Mucosa of stomach (tissue), 1 donor: ENCODE measurements around the gene UBR4.

Experiments used
- H3K27me3 ChIP-seq: one replicate; pipeline ENCODE4 v1.7.0; 2013; ENCODE audit warnings: mild to moderate bottlenecking, low read length; ENCODE audit not compliant: control insufficient read depth, insufficient read depth
- H3K36me3 ChIP-seq: one replicate; pipeline ENCODE4 v1.7.0; 2013; ENCODE audit warnings: low read length; ENCODE audit not compliant: control insufficient read depth, insufficient read depth
- H3K4me1 ChIP-seq: one replicate; pipeline ENCODE4 v1.7.0; 2013; ENCODE audit warnings: mild to moderate bottlenecking, low read length; ENCODE audit not compliant: control insufficient read depth, insufficient read depth
- H3K4me3 ChIP-seq: one replicate; pipeline ENCODE4 v1.7.0; 2013; ENCODE audit warnings: low read length
- H3K9ac ChIP-seq: one replicate; pipeline ENCODE4 v1.7.0; 2013; ENCODE audit warnings: mild to moderate bottlenecking, low read length, moderate library complexity
- H3K9me3 ChIP-seq: one replicate; pipeline ENCODE4 v1.7.0; 2013; ENCODE audit warnings: mild to moderate bottlenecking, low read length, moderate library complexity; ENCODE audit not compliant: control insufficient read depth
- donor health status: Pancreatic carcinoma.

Gene UBR4

DNA sequence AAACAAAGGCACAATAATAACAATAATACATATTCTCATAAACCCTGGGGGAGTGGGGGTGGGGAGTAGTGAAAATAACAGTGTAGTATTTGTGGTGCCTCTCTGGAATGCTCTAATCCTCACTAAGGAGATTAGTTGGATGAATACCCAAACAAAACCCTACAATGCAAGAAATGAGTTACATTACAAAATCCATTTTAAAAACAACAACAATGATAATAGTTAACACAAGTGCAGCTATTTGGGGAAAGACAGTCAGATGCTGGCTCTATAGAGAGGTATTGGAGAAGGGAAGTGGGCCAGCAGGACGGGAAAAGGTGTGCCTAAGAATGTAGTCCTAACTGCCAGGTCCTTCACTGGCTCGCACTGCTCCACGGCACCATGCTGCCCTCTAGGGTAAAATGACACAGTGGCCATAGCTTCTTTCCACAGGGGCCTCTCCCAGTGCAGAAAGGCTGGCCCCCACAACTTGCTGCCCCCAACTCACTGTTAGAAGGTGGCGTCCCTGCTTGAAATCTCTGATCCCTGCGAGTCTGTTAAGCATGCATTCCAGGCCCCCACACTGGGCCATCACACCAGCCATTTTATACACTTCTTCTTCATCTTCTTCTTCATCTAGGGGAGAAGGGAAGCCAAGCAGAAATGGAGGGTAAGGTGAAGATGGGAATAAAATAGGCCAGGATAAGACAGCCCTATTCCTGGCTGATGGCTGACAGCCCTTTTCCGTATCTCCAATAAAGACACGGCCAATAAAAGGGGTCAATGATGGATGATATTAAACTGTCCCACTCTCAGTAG, 113.8 kb downstream of the UBR4 start:
- H3K27me3 ChIP-seq: no peaks in the 10 kb centered on the region
- H3K4me3 ChIP-seq: no peak overlapping the region
- H3K9ac ChIP-seq: no peak overlapping the region
- H3K4me1 ChIP-seq: no peaks in the 10 kb centered on the region
- H3K36me3 ChIP-seq: peaks cover 53% of the 10 kb centered on the region
- no peaks in the 10 kb centered on the region for H3K9me3 ChIP-seq

DNA sequence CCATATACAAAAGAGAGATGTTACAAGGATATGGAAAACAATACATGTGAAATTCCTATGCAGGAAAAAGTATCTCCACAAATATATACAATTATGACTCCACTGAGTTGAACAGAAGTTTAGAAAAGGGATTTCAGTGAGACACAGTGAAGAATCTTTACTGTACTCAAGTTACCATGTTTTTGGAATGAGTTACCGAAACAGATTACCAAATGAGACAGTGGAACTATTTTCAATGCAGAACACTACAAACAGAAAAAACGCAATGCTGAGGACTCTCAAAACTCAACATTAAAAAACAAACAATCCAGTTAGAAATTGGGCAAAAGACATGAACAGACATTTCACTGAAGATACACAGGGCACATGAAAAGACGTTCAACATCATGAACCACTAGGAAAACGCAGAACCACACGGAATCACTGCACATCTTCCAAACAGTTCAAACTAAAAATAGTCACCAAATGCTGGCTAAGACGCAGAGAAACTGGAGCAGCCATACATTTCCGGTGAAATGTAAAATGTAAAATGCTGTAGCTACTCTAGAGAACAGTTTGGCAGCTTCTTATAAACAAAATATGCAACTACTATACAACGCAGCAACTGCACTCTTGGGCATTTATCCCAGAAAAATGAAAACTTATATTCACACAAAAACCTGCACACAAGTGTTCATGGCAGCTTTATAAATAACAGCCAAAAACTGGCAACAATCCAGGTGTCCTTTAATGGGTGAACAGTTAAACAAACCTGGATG, 118.7 kb downstream of the UBR4 start:
- H3K9ac ChIP-seq: no peak overlapping the region
- H3K4me3 ChIP-seq: no peak overlapping the region
- H3K27me3 ChIP-seq: no peaks in the 10 kb centered on the region
- H3K4me1 ChIP-seq: peaks cover 12% of the 10 kb centered on the region
- H3K9me3 ChIP-seq: no peaks in the 10 kb centered on the region
- peaks cover 58% of the 10 kb centered on the region for H3K36me3 ChIP-seq

DNA sequence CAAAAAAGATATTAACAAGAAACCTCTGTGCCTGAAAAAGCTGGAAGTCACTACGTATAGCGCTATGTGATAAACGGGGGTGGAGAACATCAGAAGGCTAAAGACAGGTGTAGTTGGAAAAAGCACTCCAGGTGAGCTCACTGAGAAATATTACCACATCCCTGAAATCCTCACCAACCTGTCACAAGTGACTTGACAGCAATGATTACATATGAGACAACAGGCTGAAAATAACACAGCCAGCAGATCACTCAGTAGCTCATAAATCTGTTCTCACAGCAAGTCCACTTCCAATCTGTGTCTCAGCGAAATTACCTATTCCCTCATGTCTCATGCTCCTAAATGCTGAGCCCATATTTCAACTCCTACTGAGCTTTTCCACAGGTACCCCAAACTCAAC, 120.5 kb downstream of the UBR4 start:
- H3K4me3 ChIP-seq: no peak overlapping the region
- no peak overlapping the region for H3K9ac ChIP-seq
- H3K36me3 ChIP-seq: peaks cover 55% of the 10 kb centered on the region
- no peaks in the 10 kb centered on the region for H3K9me3 ChIP-seq
- no peaks in the 10 kb centered on the region for H3K27me3 ChIP-seq
- H3K4me1 ChIP-seq: peaks cover 18% of the 10 kb centered on the region

DNA sequence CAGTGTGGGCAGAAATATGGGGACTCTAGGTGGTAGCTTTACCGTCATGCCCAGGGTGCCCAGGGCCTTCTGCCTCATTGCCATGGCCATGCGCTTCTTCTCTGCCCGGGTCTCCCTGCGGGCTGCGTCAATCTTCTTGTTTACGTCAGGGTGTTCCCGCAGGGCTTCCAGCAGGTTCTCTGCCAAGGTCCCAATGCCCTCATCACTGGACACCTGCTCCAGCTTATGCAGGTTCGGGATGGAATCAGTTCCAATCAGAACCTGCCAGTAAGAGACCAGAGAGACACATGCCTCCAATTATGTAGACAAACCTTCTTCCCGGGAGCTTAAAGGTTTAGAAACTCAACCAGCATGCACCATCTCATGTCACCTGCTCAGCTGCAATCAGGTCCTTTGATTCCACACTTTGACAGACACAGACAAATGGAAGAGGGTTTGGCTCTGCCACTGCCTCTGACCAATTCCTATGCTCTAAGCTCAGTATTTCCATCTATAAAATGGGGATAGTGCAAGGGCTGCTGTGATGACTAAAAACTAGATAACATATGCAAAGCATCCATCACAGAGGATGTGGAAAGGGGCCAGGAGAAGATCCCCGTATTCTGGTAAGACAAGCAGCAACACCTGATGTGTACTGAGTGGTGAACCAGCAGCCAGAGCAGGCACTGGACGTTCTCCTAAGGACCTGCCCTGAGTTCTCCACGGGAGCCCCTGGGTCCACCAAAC, 121.2 kb downstream of the UBR4 start:
- Histone ChIP-seq H3K27me3 (no peaks in the 10 kb centered on the region), H3K4me3 (no peak overlapping the region), H3K9ac (no peak overlapping the region), H3K4me1 (peaks cover 20% of the 10 kb centered on the region), H3K36me3 (peaks cover 55% of the 10 kb centered on the region), H3K9me3 (no peaks in the 10 kb centered on the region)

DNA sequence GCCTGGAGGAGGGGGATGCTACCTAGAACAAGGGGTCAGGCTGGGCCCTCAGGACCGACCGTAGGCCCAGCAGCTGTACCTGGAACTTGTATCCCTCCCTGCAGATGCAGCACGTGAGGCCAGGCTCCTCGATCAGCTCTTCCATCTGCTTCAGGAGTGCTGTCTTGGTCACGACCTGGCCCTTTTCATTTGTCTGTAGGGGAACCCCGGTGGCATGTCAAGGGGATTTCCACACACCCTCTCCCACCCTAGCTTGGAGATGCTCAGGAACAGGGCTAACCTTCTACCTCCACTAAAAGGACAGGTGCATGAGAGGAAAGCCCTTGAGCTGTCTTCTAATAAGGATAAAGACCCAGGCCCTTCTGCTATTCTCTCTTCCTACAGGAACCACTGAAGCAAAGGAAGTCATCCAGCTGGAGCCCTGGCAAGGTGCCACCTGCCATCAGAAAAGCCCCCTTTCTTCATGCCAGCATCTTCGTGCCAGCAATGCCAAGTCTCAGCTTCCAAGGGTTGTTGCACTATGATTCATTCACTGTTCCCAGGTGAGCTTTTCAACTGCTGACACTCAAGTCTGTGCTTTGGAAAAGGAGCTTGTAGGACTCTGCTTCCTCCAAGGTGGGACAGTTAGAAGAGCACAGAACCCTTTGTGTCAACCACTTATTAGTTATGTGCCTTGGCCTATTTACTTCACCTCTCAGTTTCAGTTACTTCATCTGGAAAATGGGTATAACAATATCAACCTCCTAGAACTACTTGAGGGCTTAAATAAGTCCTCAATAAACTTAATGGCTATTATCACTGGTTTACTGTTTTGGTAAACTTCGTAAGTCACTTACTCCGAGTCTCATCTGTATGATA, 122.1 kb downstream of the UBR4 start:
- peaks cover 49% of the 10 kb centered on the region for H3K36me3 ChIP-seq
- H3K9me3 ChIP-seq: no peaks in the 10 kb centered on the region

DNA sequence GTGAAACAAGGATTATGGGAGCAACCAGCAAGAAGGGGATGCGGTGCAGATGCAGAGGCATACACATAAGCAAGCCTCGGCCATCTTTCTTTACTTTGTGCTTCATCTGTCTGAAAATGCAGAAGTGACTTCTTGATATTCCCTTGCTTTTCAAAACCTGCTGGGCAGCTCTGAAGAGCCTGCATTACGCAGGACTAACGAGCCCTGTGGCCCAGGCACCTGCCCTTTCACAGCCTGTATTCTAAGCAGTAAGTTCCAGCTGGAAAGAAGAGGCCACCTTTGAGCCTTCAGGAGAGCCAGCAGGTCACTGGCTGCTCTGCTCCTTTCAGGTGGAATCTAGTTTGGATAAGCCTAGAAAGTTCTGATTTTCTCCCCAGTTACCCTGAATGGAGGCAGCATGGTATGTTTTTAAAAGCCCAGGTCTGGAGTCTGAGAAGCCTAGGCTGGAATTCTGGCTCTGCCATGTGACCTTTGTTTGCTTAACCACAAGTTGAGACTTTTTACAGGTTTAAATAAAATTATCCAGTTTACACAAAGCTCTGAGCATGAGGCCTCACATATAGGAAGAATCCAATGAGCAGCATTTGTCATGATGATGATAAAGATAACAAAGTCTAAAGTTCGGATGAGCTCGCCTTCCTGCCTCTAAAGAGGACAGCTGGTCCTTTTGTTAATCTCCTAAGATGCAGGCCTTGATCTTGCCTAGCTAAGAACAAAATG, 122.9 kb downstream of the UBR4 start:
- H3K9ac ChIP-seq: no peak overlapping the region
- peaks cover 33% of the 10 kb centered on the region for H3K4me1 ChIP-seq
- H3K9me3 ChIP-seq: no peaks in the 10 kb centered on the region
- no peak overlapping the region for H3K4me3 ChIP-seq
- no peaks in the 10 kb centered on the region for H3K27me3 ChIP-seq
- H3K36me3 ChIP-seq: peaks cover 49% of the 10 kb centered on the region

More for the DNA sequence above, 122.1 kb downstream of the UBR4 start:
- no peaks in the 10 kb centered on the region for H3K27me3 ChIP-seq
- peaks cover 29% of the 10 kb centered on the region for H3K4me1 ChIP-seq
- no peak overlapping the region for H3K9ac ChIP-seq
- H3K4me3 ChIP-seq: no peak overlapping the region

DNA sequence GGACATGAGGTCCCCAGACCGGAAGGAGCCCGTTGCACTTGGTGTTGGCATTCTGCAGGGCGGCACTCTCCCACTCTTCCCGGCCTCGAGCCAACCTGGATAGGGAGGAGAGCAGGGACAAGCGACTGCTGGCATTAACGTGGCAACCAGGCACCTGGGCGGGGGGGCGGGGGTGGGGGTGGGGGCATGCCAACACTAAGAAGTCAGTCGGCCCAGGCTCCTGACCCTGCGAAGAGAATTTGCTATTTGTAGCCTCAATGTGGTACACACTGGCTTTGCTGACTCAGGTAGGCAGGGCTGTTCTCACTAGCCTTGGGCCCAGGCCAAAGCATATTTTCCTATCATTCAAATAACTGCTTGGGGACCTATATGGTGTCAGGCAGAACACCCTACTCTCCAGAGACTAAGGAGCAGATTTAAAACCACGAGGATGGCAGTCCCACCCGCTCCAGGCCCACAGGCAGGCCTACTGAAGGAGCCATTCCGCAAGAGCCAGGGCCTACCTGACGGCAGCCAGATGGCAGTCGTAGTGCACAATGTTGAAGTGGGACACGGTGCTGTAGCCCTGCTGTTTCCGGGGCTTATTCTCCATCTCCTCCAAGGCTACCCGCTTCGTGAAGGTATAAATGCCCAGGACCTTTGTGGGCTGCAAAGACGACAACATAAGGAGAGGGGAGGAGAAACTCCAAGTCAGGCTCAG, 123.7 kb downstream of the UBR4 start:
- Histone ChIP-seq H3K36me3 (peaks cover 49% of the 10 kb centered on the region), H3K9me3 (no peaks in the 10 kb centered on the region), H3K4me3 (no peak overlapping the region), H3K9ac (no peak overlapping the region), H3K27me3 (no peaks in the 10 kb centered on the region), H3K4me1 (peaks cover 38% of the 10 kb centered on the region)

DNA sequence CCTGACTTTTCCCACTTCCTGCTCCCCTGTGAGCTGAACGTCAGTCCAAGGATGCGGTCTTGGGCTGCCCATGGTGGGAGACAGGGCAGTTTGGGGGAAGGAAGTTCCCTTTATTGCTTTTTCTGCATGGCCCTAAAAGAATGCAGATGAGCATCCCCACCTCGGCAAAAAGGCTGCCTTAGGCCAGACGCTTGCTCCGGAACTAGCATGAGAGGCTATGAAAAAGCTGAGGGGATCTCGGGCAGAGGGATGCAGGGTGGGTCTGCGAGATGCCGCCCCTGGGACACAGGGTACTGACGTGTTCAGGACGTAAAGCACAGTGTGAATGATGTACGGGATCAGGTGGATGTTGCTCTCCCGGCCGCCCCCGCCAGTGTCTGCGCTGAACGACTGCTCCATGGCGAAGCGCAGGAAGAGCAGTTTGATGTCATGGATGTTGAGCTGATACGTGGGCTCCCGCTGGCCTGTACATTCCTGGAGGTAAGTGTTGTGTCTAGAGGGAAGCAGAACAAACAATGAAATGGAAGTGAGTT, 125.8 kb downstream of the UBR4 start:
- Histone ChIP-seq H3K9me3 (no peaks in the 10 kb centered on the region), H3K36me3 (peaks cover 45% of the 10 kb centered on the region)

DNA sequence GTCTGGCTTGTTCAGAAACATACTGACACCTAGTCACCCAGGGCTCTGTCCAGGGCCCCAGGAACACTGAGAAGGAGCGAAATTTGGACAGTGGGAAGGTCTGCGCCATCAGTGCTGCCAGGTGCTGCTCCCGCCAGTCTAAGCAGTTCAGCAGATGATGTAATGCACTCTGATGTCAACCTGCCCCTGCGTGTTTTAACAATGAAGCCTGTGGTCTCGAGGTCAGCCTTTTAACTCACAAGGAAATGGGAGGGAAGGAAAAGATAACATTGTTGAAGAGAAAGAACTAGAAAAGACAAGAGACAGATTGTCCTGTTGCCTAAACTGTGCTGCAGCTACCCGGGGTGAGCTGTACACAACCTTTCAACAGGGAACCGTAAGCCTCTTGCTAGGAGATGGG, 127.0 kb downstream of the UBR4 start:
- Histone ChIP-seq H3K4me1 (peaks cover 56% of the 10 kb centered on the region), H3K36me3 (peaks cover 36% of the 10 kb centered on the region), H3K9ac (no peak overlapping the region), H3K4me3 (no peak overlapping the region), H3K27me3 (no peaks in the 10 kb centered on the region), H3K9me3 (no peaks in the 10 kb centered on the region)

More for the DNA sequence above, 125.8 kb downstream of the UBR4 start:
- Histone ChIP-seq H3K9ac (no peak overlapping the region), H3K4me3 (no peak overlapping the region), H3K27me3 (no peaks in the 10 kb centered on the region), H3K4me1 (peaks cover 56% of the 10 kb centered on the region)

DNA sequence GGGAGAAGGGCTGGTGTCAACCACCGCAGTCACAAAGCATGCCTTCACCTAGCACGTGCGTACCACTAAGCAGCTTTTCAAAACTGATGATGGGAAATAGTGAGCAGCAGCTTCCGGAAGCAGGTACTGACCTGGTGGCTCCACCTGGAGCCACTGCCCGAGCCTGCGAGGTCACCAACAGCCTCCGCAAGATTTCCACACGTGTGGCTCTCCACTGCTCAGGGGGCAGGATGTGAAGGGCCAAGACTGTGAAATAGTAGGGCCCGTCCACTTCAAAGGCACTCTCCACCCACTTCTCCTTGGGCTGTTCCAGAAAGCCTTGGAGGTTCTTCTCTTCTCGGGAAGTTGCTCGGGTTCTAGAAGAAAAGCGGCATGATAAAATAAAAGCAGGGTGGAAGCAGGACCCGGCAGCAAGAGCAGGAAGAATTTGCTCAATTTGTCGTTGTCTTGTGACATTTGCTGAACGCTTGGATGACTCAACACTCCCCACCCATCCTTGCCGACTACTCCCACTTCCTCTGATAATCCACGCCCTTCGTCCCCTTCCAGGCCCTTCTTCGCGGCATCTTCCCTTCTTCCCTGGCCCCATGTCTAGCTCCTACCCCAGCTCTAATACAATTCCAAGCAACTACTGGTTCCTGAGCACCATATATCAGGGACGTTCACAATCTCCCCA, 128.7 kb downstream of the UBR4 start:
- Histone ChIP-seq H3K4me1 (peaks cover 44% of the 10 kb centered on the region), H3K36me3 (peaks cover 27% of the 10 kb centered on the region), H3K4me3 (no peak overlapping the region)

More for the DNA sequence above, 128.7 kb downstream of the UBR4 start:
- Histone ChIP-seq H3K9ac (no peak overlapping the region), H3K27me3 (no peaks in the 10 kb centered on the region), H3K9me3 (no peaks in the 10 kb centered on the region)
